K562 (cell line): ENCODE results near the gene SERTAD2. TPM values are rescaled to one million over a fixed set of nuclear protein-coding genes. Genes with fewer than 3 reads are reported as not detected.

Source experiments
- ATAC-seq: fragments of 200-7000 bp; cut with Tn5 transposase; 3 replicates; pipeline ENCODE4 v1.9.1; 2020; ENCODE audit warnings: moderate library complexity
- BruUV-seq: library from RNA; stranded (reverse); fragments of 400-500 nt; replicated peaks from 2 replicates; lab custom pipeline; 2021; lab: Mats Ljungman, UMichigan
- CTCF ChIA-PET: fragments of 300-600 bp; formaldehyde crosslinking; extraction: SDS; loops from one replicate; lab custom pipeline; 2021; ENCODE audit warnings: low intra/inter-chr PET ratio; lab: Yijun Ruan, JAX
- POLR2A ChIA-PET: fragments of 300-600, 350-650 bp; sonication (Branson Sonifier 250); formaldehyde crosslinking; extraction: SDS; loops from one replicate; lab custom pipeline; 2021; ENCODE audit warnings: antibody characterized with exemption, inconsistent platforms; lab: Yijun Ruan, JAX
- DNase-seq, 4 experiments: peaks; one replicate each; pipeline versions ENCODE4 v3.0.0 to v3.0.0-alpha.2; 2011 to 2018; ENCODE audit warnings: low spot score in 3 of 4, mixed read lengths in 3 of 4; ENCODE audit errors: extremely low read depth in 1 of 4
- FAIRE-seq: peaks from 2 replicates; lab custom pipeline; 2011; peaks lifted over from hg19 to GRCh38; lab: Jason Lieb, UNC
- H2AFZ ChIP-seq: 2 replicates; pipeline ENCODE4 v1.6.0; 2011; ENCODE audit warnings: low read depth, low read length, control low read depth, inconsistent platforms
- H3K27ac ChIP-seq: fragments of 200-600 bp; 3 replicates; pipeline ENCODE4 v1.8.0; 2011; ENCODE audit warnings: low read depth, mild to moderate bottlenecking, control low read depth, inconsistent platforms, low read length, moderate library complexity, mixed read lengths; ENCODE audit errors: extremely low read depth
- H3K27me3 ChIP-seq, 2 experiments: fragments of 300-600 bp in 1 of 2; 2 replicates in 1 of 2; 3 replicates in 1 of 2; pipeline versions ENCODE4 v1.6.0 to v1.8.0; 2011; ENCODE audit warnings: inconsistent platforms in 2 of 2, low read length in 2 of 2, mild to moderate bottlenecking in 1 of 2, mixed read lengths in 1 of 2, moderate library complexity in 1 of 2; ENCODE audit not compliant: control insufficient read depth in 2 of 2, insufficient read depth in 2 of 2
- H3K36me3 ChIP-seq: fragments of 300-600 bp; 3 replicates; pipeline ENCODE4 v1.8.0; 2011; ENCODE audit warnings: mild to moderate bottlenecking, low read length, inconsistent platforms; ENCODE audit not compliant: control insufficient read depth, insufficient read depth
- H3K4me1 ChIP-seq, 2 experiments: fragments of 200-600 bp in 1 of 2; replicated peaks in 1 of 2; 2 replicates in 1 of 2; 3 replicates in 1 of 2; pipeline versions ENCODE4 v1.5.1 to v1.8.0; 2011; ENCODE audit warnings: inconsistent platforms in 2 of 2, low read length in 2 of 2, mild to moderate bottlenecking in 1 of 2, mixed read lengths in 1 of 2, moderate library complexity in 1 of 2; ENCODE audit not compliant: control insufficient read depth in 2 of 2, insufficient read depth in 2 of 2
- H3K4me2 ChIP-seq: 2 replicates; pipeline ENCODE4 v1.6.1; 2011; ENCODE audit warnings: low read length, control low read depth, inconsistent platforms, mixed read lengths; ENCODE audit not compliant: insufficient read depth
- H3K4me3 ChIP-seq: fragments of 200-600 bp; sonication (generic), shearing (Covaris generic); 2 replicates; pipeline ENCODE4 v1.5.1; 2016; ENCODE audit warnings: control low read depth, inconsistent platforms
- H3K79me2 ChIP-seq: fragments of 200-600 bp; 3 replicates; pipeline ENCODE4 v1.8.0; 2011; ENCODE audit warnings: low read length, inconsistent platforms; ENCODE audit not compliant: control insufficient read depth, insufficient read depth
- H3K9ac ChIP-seq, 2 experiments: 2 replicates each; pipeline versions ENCODE4 v1.6.0 to v1.6.1; 2011; ENCODE audit warnings: low read depth in 2 of 2, low read length in 2 of 2, control low read depth in 1 of 2, inconsistent platforms in 1 of 2, mild to moderate bottlenecking in 1 of 2, mixed read lengths in 1 of 2; ENCODE audit not compliant: insufficient read depth in 1 of 2
- H3K9me1 ChIP-seq: one replicate; pipeline ENCODE4 v1.6.0; 2011; ENCODE audit warnings: inconsistent platforms, mild to moderate bottlenecking, low read length, moderate library complexity; ENCODE audit not compliant: control insufficient read depth, insufficient read depth
- H3K9me3 ChIP-seq: replicated peaks from 2 replicates; pipeline ENCODE4 v1.5.1; 2011; ENCODE audit warnings: low read depth, low read length, inconsistent platforms; ENCODE audit not compliant: control insufficient read depth, insufficient read depth
- H4K20me1 ChIP-seq: replicated peaks from 2 replicates; pipeline ENCODE4 v1.6.1; 2011; ENCODE audit warnings: low read length, inconsistent platforms, mixed read lengths; ENCODE audit not compliant: control insufficient read depth, insufficient read depth
- HDAC2 ChIP-seq: fragments of 450-650 bp; IDR thresholded peaks from 2 replicates; pipeline ENCODE4 v1.6.1; 2016; ENCODE audit warnings: mild to moderate bottlenecking
- RFX1 ChIP-seq: fragments of 450-650 bp; IDR thresholded peaks from 2 replicates; pipeline ENCODE4 v1.6.1; 2016; ENCODE audit warnings: mild to moderate bottlenecking, moderate library complexity
- ZNF518B ChIP-seq: fragments of 250-450 bp; sonication (Bioruptor Pico); IDR thresholded peaks from 2 replicates; pipeline ENCODE4 v1.5.0; 2021; ENCODE audit warnings: mild to moderate bottlenecking, moderate library complexity
- WGBS: fragments of 100-300 bp; shearing (Covaris generic); methylation state at CpG from one replicate; pipeline ENCODE4 v1.1.6; 2016; ENCODE audit warnings: low coverage, mixed read lengths; ENCODE audit not compliant: insufficient coverage; ENCODE audit errors: missing lambda C conversion rate; 5-methylcytosine and 5-hydroxymethylcytosine counted together
- in situ Hi-C: fragments of 300-500 bp; cut with MboI; formaldehyde crosslinking; loops from 4 replicates; pipeline ENCODE4 v1.15.0; 2018; ENCODE audit warnings: inconsistent platforms, mixed read lengths
- intact Hi-C: fragments of 100-400 bp; cut with micrococcal nuclease; formaldehyde crosslinking; loops from 2 replicates; pipeline ENCODE4 v1.14.2; 2022
- polyA plus RNA-seq, 8 experiments: library from polyadenylated mRNA; depleted of rRNA in 4 of 8; stranded (reverse) in 5 of 8; unstranded in 3 of 8; fragments of >200 nt; fragmentation: Nextera tagmentation in 2 of 8; fragmentation: Illumina TruSeq in 1 of 8; extraction: Ambion mirVana in 2 of 8; extraction: Trizol in 1 of 8; gene quantifications; 2 replicates each; pipeline versions ENCODE4 v1.2.1 to v1.2.3, GENCODE V29; 2011 to 2014; ENCODE audit warnings: inconsistent platforms in 1 of 8, missing spikeins in 1 of 8
- total RNA-seq, 7 experiments: library from RNA; depleted of rRNA in 6 of 7; stranded (reverse); fragments of >200 nt in 6 of 7; fragmentation: Illumina TruSeq in 2 of 7; extraction: Trizol in 2 of 7; gene quantifications; 2 replicates each; pipeline versions ENCODE4 v1.2.1 to v1.2.3, GENCODE V29; 2011 to 2021; ENCODE audit warnings: low replicate concordance in 1 of 7

The SERTAD2 gene
- total and polyA plus RNA-seq, 9 of the 15 experiments (the other 6 are each of a cell fraction or from before 2014, with no cell fraction given), result 3.0 to 12.5 (median 6.1) TPM

- Histone ChIP-seq H3K9ac (peak overlapping the region in 1 of 2 experiments; percentile 71; a peak in 2 of 4 replicates), H3K9me1 (no peaks in the 10 kb centered on the region), H4K20me1 (peaks cover 29% of the 10 kb centered on the region), H3K79me2 (peaks cover 70% of the 10 kb centered on the region)
- intact Hi-C loops, result loop anchor here (2.0 kb wide), 1 partner anchor 129 kb away; no protein-coding TSS in a partner anchor
- POLR2A ChIA-PET, result interaction anchor here (0.6 to 4.7 kb wide), 20 partner anchors 8 to 391 kb away, joined by 3 to 32 read pairs (median 4); no protein-coding TSS in a partner anchor
- TF ChIP-seq HDAC2 (no peak), ZNF518B (no peak), RFX1 (peak; percentile 41)
- TF ChIP-seq, all 486 proteins: peak for 1
- WGBS, result 7% methylated on average over 4 of the region's 4 CpGs
- BruUV-seq, result no TSS peak
- Histone ChIP-seq H3K9me3 (no peaks in the 10 kb centered on the region), H3K4me1 (peaks cover 12 to 51% of the 10 kb centered on the region in 2 experiments), H3K27me3 (no peaks in the 10 kb centered on the region), H3K36me3 (no peaks in the 10 kb centered on the region), H3K4me2 (peak overlapping the region; percentile 57), H3K27ac (peak overlapping the region; percentile 96), H3K4me3 (peak overlapping the region; percentile 91; the same call in 1 of the 2 replicates), H2AFZ (no peak overlapping the region)
- in situ Hi-C loops, result no loop called here
- CTCF ChIA-PET, result interaction anchor here (0.6 kb wide), 1 partner anchor 25 kb away, joined by 6 read pairs; no protein-coding TSS in a partner anchor
- peak in 1 of 4 experiments; percentile 32 for DNase-seq
- FAIRE-seq, result no peak
- no peak for ATAC-seq
These were observed 2.1 kb downstream of the SERTAD2 start for GRCh38 chr2:64651590-64651989.
